Astrocyte (in vitro differentiated cells and primary cell): ENCODE data around the gene SAMSN1.

Experiments
- CTCF ChIP-seq: IDR thresholded peaks from 2 replicates; pipeline ENCODE4 v1.5.1; 2011; ENCODE audit warnings: low read depth, mild to moderate bottlenecking, inconsistent platforms, low read length, moderate library complexity; ENCODE audit not compliant: insufficient read depth
- EZH2 ChIP-seq: IDR thresholded peaks from 2 replicates; pipeline ENCODE4 v1.6.1; 2012; ENCODE audit warnings: mild to moderate bottlenecking, low read length, inconsistent platforms; ENCODE audit not compliant: insufficient read depth

- TF ChIP-seq CTCF (no peak), EZH2 (no peak)
Observed at GRCh38 chr21:14587266-14587665, 41.2 kb upstream of the SAMSN1 start.
